Measurements from ENCODE around the gene METRN.

- TF ChIP-seq CTCF (IDR thresholded peaks at IDR 0.05) (no peak), POLR2AphosphoS5 (IDR thresholded peaks at IDR 0.05; ENCODE audit: insufficient read depth in 1 of 2, low read depth in 1 of 2) (no peak), POLR2A (IDR thresholded peaks at IDR 0.05) (no peak)
Measured at GRCh38 chr16:725041-725376, 10.1 kb downstream of the METRN start.

Data from vagina (tissue), 2 donors.